GM21723 (cell line): Measurements from ENCODE around the gene ELAVL4.

Experiments
- ATAC-seq: cut with Tn5 transposase; IDR thresholded peaks from one replicate; pipeline ENCODE4 v1.9.1; 2021; ENCODE audit warnings: mild to moderate bottlenecking, moderate library complexity; ENCODE audit not compliant: unreplicated experiment

The ELAVL4 gene

GRCh38 chr1:50246869-50247268 lies 138.1 kb downstream of the ELAVL4 start:
- ATAC-seq = no peak

GRCh38 chr1:50251702-50252101 lies 143.0 kb downstream of the ELAVL4 start:
- peak; percentile 85 for ATAC-seq

- ATAC-seq = no peak
Measured at GRCh38 chr1:50252196-50252595, 143.5 kb downstream of the ELAVL4 start.
